Middle frontal gyrus (tissue), 1 donor: ENCODE results near the gene CDK18.

Source experiments
- DNase-seq: peaks from one replicate; pipeline ENCODE4 v3.0.0-alpha.2; 2015; ENCODE audit warnings: low spot score; ENCODE audit errors: extremely low spot score

Gene CDK18

GRCh38 chr1:205536759-205537361 is 32.4 kb downstream of the CDK18 start:
- DNase-seq, result no peak

GRCh38 chr1:205537386-205538018 is 33.0 kb downstream of the CDK18 start:
- no peak for DNase-seq

- no peak for DNase-seq
Measured at GRCh38 chr1:205538235-205538840, 33.9 kb downstream of the CDK18 start.

GRCh38 chr1:205541161-205541886 is 36.9 kb downstream of the CDK18 start:
- DNase-seq, result no peak

GRCh38 chr1:205542367-205542766 is 37.9 kb downstream of the CDK18 start:
- no peak for DNase-seq

- DNase-seq, result peak; percentile 61
Measured at GRCh38 chr1:205543351-205544301, 39.2 kb downstream of the CDK18 start.

GRCh38 chr1:205545001-205545919 is 40.8 kb downstream of the CDK18 start:
- DNase-seq, result no peak

GRCh38 chr1:205545991-205546390 is 41.5 kb downstream of the CDK18 start:
- no peak for DNase-seq

GRCh38 chr1:205546541-205546940 is 42.1 kb downstream of the CDK18 start:
- DNase-seq, result no peak

GRCh38 chr1:205547936-205548827 is 43.7 kb downstream of the CDK18 start:
- no peak for DNase-seq

GRCh38 chr1:205554026-205554811 is 49.8 kb downstream of the CDK18 start:
- no peak for DNase-seq

- DNase-seq, result no peak
Measured at GRCh38 chr1:205561501-205562203, 57.2 kb downstream of the CDK18 start.

GRCh38 chr1:205563927-205564441 is 59.5 kb downstream of the CDK18 start:
- DNase-seq, result no peak

GRCh38 chr1:205565799-205566198 is 61.3 kb downstream of the CDK18 start:
- no peak for DNase-seq

- DNase-seq, result no peak
Measured at GRCh38 chr1:205567716-205568115, 63.2 kb downstream of the CDK18 start.

- DNase-seq, result no peak
Measured at GRCh38 chr1:205568135-205568468, 63.6 kb downstream of the CDK18 start.
